ENCODE results near the gene FNBP1L.

DNA sequence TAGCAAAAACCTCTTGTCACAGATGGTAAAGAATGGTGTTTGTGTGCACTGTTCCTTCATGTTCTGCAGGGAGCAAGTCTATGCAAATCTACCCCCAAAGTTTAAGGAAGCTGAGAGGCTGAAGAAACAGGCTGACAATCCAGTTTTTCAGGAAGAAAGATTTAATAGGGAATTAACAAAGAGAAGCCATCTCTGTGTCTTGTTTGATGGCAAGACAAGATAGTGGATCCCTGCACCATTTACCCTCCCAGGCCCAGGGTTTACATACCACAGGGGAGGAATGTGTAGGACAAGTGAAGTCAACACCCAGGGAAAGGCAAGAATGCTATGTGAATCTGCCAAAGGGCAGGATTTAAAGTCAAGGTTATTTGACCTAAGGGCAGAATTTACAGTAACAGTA is 48.1 kb upstream of the FNBP1L start:
- TF ChIP-seq, protein P1, sequence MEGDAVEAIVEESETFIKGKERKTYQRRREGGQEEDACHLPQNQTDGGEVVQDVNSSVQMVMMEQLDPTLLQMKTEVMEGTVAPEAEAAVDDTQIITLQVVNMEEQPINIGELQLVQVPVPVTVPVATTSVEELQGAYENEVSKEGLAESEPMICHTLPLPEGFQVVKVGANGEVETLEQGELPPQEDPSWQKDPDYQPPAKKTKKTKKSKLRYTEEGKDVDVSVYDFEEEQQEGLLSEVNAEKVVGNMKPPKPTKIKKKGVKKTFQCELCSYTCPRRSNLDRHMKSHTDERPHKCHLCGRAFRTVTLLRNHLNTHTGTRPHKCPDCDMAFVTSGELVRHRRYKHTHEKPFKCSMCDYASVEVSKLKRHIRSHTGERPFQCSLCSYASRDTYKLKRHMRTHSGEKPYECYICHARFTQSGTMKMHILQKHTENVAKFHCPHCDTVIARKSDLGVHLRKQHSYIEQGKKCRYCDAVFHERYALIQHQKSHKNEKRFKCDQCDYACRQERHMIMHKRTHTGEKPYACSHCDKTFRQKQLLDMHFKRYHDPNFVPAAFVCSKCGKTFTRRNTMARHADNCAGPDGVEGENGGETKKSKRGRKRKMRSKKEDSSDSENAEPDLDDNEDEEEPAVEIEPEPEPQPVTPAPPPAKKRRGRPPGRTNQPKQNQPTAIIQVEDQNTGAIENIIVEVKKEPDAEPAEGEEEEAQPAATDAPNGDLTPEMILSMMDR (IDR thresholded peaks at IDR 0.05) = no peak
- no peak for TF ChIP-seq POLR2A (IDR thresholded peaks at IDR 0.05)

Measured in right lobe of liver (tissue), 4 donors.